NCI-H1930 (cell line): Measurements from ENCODE around the gene TNS3.

Source experiments
- DNase-seq, 2 experiments: peaks; one replicate each; lab custom pipeline; 2025; lab: John Stamatoyannopoulos, UW

TNS3 gene

GRCh38 chr7:47347346-47347745, 234.6 kb downstream of the TNS3 start:
- DNase-seq: no peak

- no peak for DNase-seq
Observed at GRCh38 chr7:47346377-47346914, 235.5 kb downstream of the TNS3 start.

GRCh38 chr7:47345857-47346298, 236.0 kb downstream of the TNS3 start:
- no peak for DNase-seq

GRCh38 chr7:47344171-47344955, 237.5 kb downstream of the TNS3 start:
- no peak for DNase-seq

- DNase-seq: no peak
Observed at GRCh38 chr7:47343061-47343455, 238.9 kb downstream of the TNS3 start.

- DNase-seq: no peak
Observed at GRCh38 chr7:47342296-47343060, 239.4 kb downstream of the TNS3 start.

GRCh38 chr7:47340517-47340916, 241.4 kb downstream of the TNS3 start:
- no peak for DNase-seq

- DNase-seq: no peak
Observed at GRCh38 chr7:47338026-47338425, 243.9 kb downstream of the TNS3 start.

GRCh38 chr7:47337531-47337930, 244.4 kb downstream of the TNS3 start:
- no peak for DNase-seq

- DNase-seq: no peak
Observed at GRCh38 chr7:47336472-47337425, 245.2 kb downstream of the TNS3 start.

- DNase-seq: no peak
Observed at GRCh38 chr7:47335557-47336471, 246.1 kb downstream of the TNS3 start.

GRCh38 chr7:47335071-47335470, 246.8 kb downstream of the TNS3 start:
- no peak for DNase-seq

- DNase-seq: no peak
Observed at GRCh38 chr7:47333959-47334358, 248.0 kb downstream of the TNS3 start.

GRCh38 chr7:47333554-47333887, 248.4 kb downstream of the TNS3 start:
- DNase-seq: no peak

- DNase-seq: no peak
Observed at GRCh38 chr7:47332681-47333553, 249.0 kb downstream of the TNS3 start.

- no peak for DNase-seq
Observed at GRCh38 chr7:47332213-47332612, 249.7 kb downstream of the TNS3 start.

- no peak for DNase-seq
Observed at GRCh38 chr7:47331179-47331565, 250.7 kb downstream of the TNS3 start.

- DNase-seq: no peak
Observed at GRCh38 chr7:47330561-47331178, 251.2 kb downstream of the TNS3 start.

- DNase-seq: no peak
Observed at GRCh38 chr7:47330026-47330425, 251.9 kb downstream of the TNS3 start.
